ENCODE data around the gene TYMP. TPM values are rescaled to one million over a fixed set of nuclear protein-coding genes. Genes with fewer than 3 reads are reported as not detected.

TYMP gene
- total RNA-seq, 1 donor from 2014 or later = 2.1 TPM

GRCh38 chr22:50485221-50486131, 44.3 kb downstream of the TYMP start:
- DNase-seq (ENCODE audit: low read depth) = no peak

DNA sequence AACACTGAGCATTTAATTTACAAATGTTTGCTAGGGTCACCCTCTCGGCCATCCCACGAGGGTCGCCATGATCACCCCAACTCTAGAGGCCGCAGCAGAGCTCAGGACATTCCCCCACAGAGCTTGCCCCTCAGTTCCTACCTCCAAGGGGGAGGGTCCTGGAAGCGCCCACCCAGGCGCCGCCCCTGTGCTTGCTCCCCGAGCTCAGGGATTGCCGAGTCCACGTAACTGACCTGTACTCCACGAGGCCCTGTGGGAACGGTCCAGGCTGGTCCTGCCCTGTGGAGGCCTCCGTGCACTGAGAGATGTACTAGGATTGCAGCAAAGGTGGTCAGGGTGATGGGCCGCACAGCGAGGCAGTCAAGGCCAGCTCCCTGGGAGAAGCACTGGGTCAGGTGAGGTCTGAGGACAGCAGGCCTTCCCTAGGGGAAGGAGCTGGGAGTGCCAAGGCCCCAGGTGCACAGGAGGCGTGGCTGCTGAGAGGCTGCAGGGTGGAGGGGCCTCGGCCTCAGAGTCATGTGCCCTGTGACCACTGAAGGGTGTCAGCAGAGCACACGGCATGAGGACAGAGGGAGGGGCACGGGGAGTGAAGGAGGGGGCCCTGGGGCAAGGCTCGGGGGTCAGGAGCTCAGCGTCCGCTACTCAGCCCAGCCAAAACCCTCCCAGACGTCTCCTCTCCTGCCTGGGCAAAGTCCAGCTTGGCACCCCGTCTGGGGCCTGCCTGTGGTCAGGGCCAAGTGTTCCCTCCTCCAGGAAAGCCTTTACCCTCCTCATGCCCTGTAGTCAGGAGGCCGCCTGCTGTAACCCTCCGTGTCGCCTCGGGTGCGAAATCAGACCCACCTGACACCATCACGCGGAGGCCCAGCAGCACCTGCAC, 45.6 kb downstream of the TYMP start:
- DNase-seq (ENCODE audit: low read depth) = no peak

DNA sequence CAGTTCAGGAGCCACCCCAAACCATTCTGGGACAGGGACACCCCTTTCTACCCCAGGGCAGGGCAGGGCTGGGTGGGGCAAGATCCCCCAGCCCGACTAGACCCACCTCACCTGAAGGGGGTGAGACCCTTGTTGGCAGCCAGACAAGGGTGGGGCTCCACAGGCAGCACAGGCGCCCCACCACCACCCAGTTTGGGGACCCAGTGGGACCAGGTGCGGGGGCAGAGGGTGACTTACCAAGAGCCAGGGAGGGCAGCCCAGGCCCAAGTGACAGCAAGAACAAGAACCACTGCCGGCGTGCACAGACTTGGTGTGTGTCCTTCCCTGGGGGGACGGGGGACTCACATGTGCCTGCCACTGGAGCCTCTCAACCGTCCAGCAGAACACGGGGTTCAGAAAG, 46.3 kb downstream of the TYMP start:
- DNase-seq (ENCODE audit: low read depth) = no peak

- DNase-seq (ENCODE audit: low read depth) = no peak
Measured at GRCh38 chr22:50483106-50483505, 46.7 kb downstream of the TYMP start.

GRCh38 chr22:50482107-50483074, 47.4 kb downstream of the TYMP start:
- no peak for DNase-seq (ENCODE audit: low read depth)

DNA sequence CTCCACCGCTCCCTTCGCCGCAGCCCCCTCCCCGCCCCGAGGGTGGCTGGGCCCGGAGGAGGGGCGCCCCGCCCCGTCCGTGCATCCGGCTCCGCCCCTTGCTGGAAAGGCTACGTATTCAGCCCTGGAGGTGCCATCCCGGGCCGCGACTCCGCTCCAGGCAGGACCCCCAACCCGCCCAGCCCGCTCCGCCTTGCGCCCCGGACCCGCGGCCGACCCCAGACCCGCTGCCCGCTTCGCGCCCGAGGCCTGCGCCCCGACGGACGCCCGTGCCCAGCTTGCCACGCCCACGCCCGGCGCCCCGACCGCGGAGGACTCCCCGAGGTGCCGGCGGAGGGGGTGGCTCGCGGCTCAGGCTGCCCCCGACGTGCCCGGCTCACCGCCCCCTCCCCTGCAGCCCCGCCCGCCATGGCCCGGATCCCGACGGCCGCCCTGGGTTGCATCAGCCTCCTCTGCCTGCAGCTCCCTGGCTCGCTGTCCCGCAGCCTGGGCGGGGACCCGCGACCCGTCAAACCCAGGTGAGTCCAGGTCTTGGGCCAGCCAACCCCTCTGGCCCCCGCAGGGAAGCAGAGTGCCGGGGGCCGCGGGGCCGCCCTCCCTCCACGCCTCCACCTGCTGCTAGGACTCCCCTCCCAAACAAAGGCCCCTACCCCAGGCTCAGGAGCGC, 48.2 kb downstream of the TYMP start, which contains the start of gene ADM2:
Gene ADM2 (plus strand): TSS at position 104 of the 667 bp plus-strand sequence. CDS start 305 bp downstream, at position 409.
- no peak for DNase-seq (ENCODE audit: low read depth)

DNA sequence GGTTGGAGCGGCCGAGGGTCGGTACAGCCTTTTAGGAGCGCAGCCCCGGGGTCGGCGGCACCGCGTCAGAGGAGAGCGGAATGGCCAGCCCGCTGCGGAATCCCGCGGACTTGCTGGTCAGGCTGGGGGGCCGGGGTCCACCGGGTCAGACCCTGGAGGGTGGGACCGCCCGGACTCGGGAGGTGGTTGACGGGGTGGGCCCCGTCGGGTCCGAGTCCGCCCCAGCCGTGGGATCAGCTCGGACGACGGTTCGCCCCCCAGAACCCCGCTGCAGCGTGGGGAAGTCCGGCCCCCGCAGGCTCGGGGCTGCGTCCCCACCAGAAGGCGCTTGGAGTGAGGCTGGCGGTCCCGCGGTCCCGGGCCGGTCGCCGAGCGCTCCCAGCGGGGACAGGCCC, 48.8 kb downstream of the TYMP start:
- no peak for DNase-seq (ENCODE audit: low read depth)

- no peak for DNase-seq (ENCODE audit: low read depth)
Measured at GRCh38 chr22:50479721-50480120, 50.1 kb downstream of the TYMP start.

GRCh38 chr22:50477923-50478322, 51.9 kb downstream of the TYMP start:
- DNase-seq (ENCODE audit: low read depth) = no peak

GRCh38 chr22:50476868-50477267, 52.9 kb downstream of the TYMP start:
- no peak for DNase-seq (ENCODE audit: low read depth)

Other genes starting within 250 kb of the TYMP start
- 112 and 163 TPM in 2 replicates for gene PLXNB2, start 222.4 kb downstream of the TYMP start, total RNA-seq
- 4.7 TPM in 2 replicates for gene DENND6B, start 203.0 kb downstream of the TYMP start, total RNA-seq
- gene PPP6R2, start 186.7 kb downstream of the TYMP start, total RNA-seq = 65.8 and 74.8 TPM in 2 replicates
- gene SBF1, start 55.0 kb downstream of the TYMP start, total RNA-seq = 121 and 127 TPM in 2 replicates
- gene ADM2, start 48.5 kb downstream of the TYMP start, total RNA-seq = 0.67 and 1.6 TPM in 2 replicates
- not detected in 2 replicates for gene MIOX, start 43.2 kb downstream of the TYMP start, total RNA-seq
- gene LMF2, start 22.3 kb downstream of the TYMP start, total RNA-seq = 41.3 and 46.6 TPM in 2 replicates
- 21.6 and 25.3 TPM in 2 replicates for gene NCAPH2, start 21.8 kb downstream of the TYMP start, total RNA-seq
- 0.68 and 1.6 TPM in 2 replicates for gene SCO2, start 4.4 kb downstream of the TYMP start, total RNA-seq
- not detected in 2 replicates for gene KLHDC7B, start 15.9 kb upstream of the TYMP start, total RNA-seq
- gene SYCE3, start 32.9 kb upstream of the TYMP start, total RNA-seq = not detected in 2 replicates
- gene CPT1B, start 48.4 kb upstream of the TYMP start, total RNA-seq = 3.9 and 11.5 TPM in 2 replicates
- 42.7 and 47.0 TPM in 2 replicates for gene CHKB, start 52.8 kb upstream of the TYMP start, total RNA-seq
- gene MAPK8IP2, start 70.8 kb upstream of the TYMP start, total RNA-seq = 0.16 and 0.36 TPM in 2 replicates
- 30.5 and 37.4 TPM in 2 replicates for gene ARSA, start 98.1 kb upstream of the TYMP start, total RNA-seq
- gene SHANK3, start 142.8 kb upstream of the TYMP start, total RNA-seq = 0.32 and 0.47 TPM in 2 replicates
- not detected in 2 replicates for gene ACR, start 208.2 kb upstream of the TYMP start, total RNA-seq